OCI-LY7 (cell line): Measurements from ENCODE around the gene MARK2. TPM values are rescaled to one million over a fixed set of nuclear protein-coding genes. Genes with fewer than 3 reads are reported as not detected.

Experiments used
- BruUV-seq: library from RNA; stranded (reverse); fragments of 400-500 nt; replicated peaks from 2 replicates; lab custom pipeline; 2021; lab: Mats Ljungman, UMichigan
- CTCF ChIA-PET: fragments of 300-600 bp; sonication (Branson Sonifier 250); formaldehyde crosslinking; loops from one replicate; lab custom pipeline; 2022; ENCODE audit warnings: antibody characterized with exemption; ENCODE audit not compliant: unreplicated experiment; lab: Charles Lee
- POLR2A ChIA-PET: fragments of 300-600 bp; sonication (Branson Sonifier 250); formaldehyde crosslinking; loops from one replicate; lab custom pipeline; 2022; ENCODE audit warnings: antibody characterized with exemption; lab: Charles Lee
- DNase-seq: peaks from one replicate; pipeline ENCODE4 v3.0.0-alpha.2; 2015; ENCODE audit warnings: low spot score
- H2AFZ ChIP-seq: fragments of 200-600 bp; sonication (generic), shearing (Covaris generic); 2 replicates; pipeline ENCODE4 v1.6.1; 2014; ENCODE audit warnings: mild to moderate bottlenecking, antibody characterized with exemption, low read length, moderate library complexity
- H3K27ac ChIP-seq: fragments of 200-600 bp; sonication (generic); 2 replicates; pipeline ENCODE4 v1.5.1; 2014; ENCODE audit warnings: mixed run types, low read depth, mild to moderate bottlenecking, moderate library complexity, low read length, inconsistent platforms; ENCODE audit not compliant: poor library complexity, severe bottlenecking
- H3K36me3 ChIP-seq: fragments of 200-600 bp; sonication (generic); 2 replicates; pipeline ENCODE4 v1.6.1; 2014; ENCODE audit warnings: mild to moderate bottlenecking, antibody characterized with exemption, low read length, moderate library complexity, mixed read lengths; ENCODE audit not compliant: insufficient read depth
- H3K4me1 ChIP-seq: fragments of 200-600 bp; sonication (generic); 2 replicates; pipeline ENCODE4 v1.5.1; 2014; ENCODE audit warnings: mild to moderate bottlenecking, low read length; ENCODE audit not compliant: insufficient read depth, poor library complexity, severe bottlenecking
- H3K4me2 ChIP-seq: fragments of 200-600 bp; sonication (generic); 2 replicates; pipeline ENCODE4 v1.6.1; 2014; ENCODE audit warnings: mild to moderate bottlenecking, low read length
- H3K4me3 ChIP-seq: fragments of 200-600 bp; sonication (generic); 2 replicates; pipeline ENCODE4 v1.5.1; 2014; ENCODE audit warnings: mild to moderate bottlenecking, low read depth, low read length; ENCODE audit not compliant: poor library complexity, severe bottlenecking
- H3K79me2 ChIP-seq: fragments of 200-600 bp; sonication (generic); 2 replicates; pipeline ENCODE4 v1.6.1; 2016; ENCODE audit warnings: low read depth, mild to moderate bottlenecking, low read length, moderate library complexity, mixed read lengths; ENCODE audit not compliant: insufficient read depth
- H3K9me2 ChIP-seq: fragments of 200-600 bp; sonication (generic); 2 replicates; pipeline ENCODE4 v1.6.1; 2016; ENCODE audit warnings: mild to moderate bottlenecking, low read length, mixed read lengths; ENCODE audit not compliant: insufficient read depth
- H3K9me3 ChIP-seq: fragments of 200-600 bp; sonication (generic); 2 replicates; pipeline ENCODE4 v1.6.1; 2014; ENCODE audit warnings: mild to moderate bottlenecking, mixed run types, low read length, mixed read lengths
- H4K20me1 ChIP-seq: fragments of 200-600 bp; sonication (generic); 2 replicates; pipeline ENCODE4 v1.6.1; 2014; ENCODE audit warnings: mild to moderate bottlenecking, antibody characterized with exemption, low read length, moderate library complexity, mixed read lengths; ENCODE audit not compliant: insufficient read depth
- CTCF ChIP-seq: fragments of 200-600 bp; sonication (generic); conservative IDR thresholded peaks from 2 replicates; pipeline ENCODE4 v1.5.1; 2014; ENCODE audit warnings: mild to moderate bottlenecking, antibody characterized with exemption, low read length, moderate library complexity, mixed read lengths
- EZH2phosphoT487 ChIP-seq: fragments of 200-600 bp; sonication (generic); IDR thresholded peaks from 2 replicates; pipeline ENCODE4 v1.6.1; 2018; ENCODE audit warnings: low read depth, borderline replicate concordance, mild to moderate bottlenecking, mixed run types, antibody characterized with exemption, low read length, moderate library complexity, mixed read lengths
- intact Hi-C: fragments of 100-400 bp; cut with micrococcal nuclease; formaldehyde crosslinking; loops from one replicate; pipeline ENCODE4 v1.10.0; 2022; ENCODE audit not compliant: unreplicated experiment
- total RNA-seq, 2 experiments: library from RNA; depleted of rRNA in 1 of 2; stranded (reverse); fragments of >200 nt in 1 of 2; shearing (Covaris generic) in 1 of 2; gene quantifications; 2 replicates each; pipeline ENCODE4 v1.2.3, GENCODE V29; 2014 to 2022

MARK2 gene
- total RNA-seq, 2 experiments from 2014 or later = 22.7 to 45.4 TPM

GRCh38 chr11:63942803-63943202 lies 103.9 kb downstream of the MARK2 start:
- H3K79me2 ChIP-seq = peaks cover 19% of the 10 kb centered on the region
- 0 out of 2 replicates have a peak, but pooled peaks cover 5% of the 10 kb centered on the region for H4K20me1 ChIP-seq
- H3K9me3 ChIP-seq = no peaks in the 10 kb centered on the region
- peaks cover 34% of the 10 kb centered on the region for H3K36me3 ChIP-seq
- H2AFZ ChIP-seq = no peak overlapping the region
- no peak overlapping the region for H3K27ac ChIP-seq
- H3K4me3 ChIP-seq = no peak overlapping the region
- intact Hi-C loops = no loop called here
- BruUV-seq = no TSS peak
- no peaks in the 10 kb centered on the region for H3K9me2 ChIP-seq
- no peak overlapping the region for H3K4me2 ChIP-seq
- no peak for TF ChIP-seq EZH2phosphoT487
- TF ChIP-seq CTCF = no peak
- ChIA-PET POLR2A (interaction anchor here (0.6 kb wide), 1 partner anchor 52 kb away, joined by 3 read pairs; no protein-coding TSS in a partner anchor), CTCF (no interaction called here)
- H3K4me1 ChIP-seq = peaks cover 19% of the 10 kb centered on the region
- DNase-seq = no peak

- 0 out of 2 replicates have a peak, but pooled peaks cover 5% of the 10 kb centered on the region for H4K20me1 ChIP-seq
- CTCF ChIA-PET = interaction anchor here (2.6 kb wide), 1 partner anchor 108 kb away, joined by 17 read pairs; no protein-coding TSS in a partner anchor
- H3K4me2 ChIP-seq = no peak overlapping the region
- H3K9me2 ChIP-seq = no peaks in the 10 kb centered on the region
- no peaks in the 10 kb centered on the region for H3K9me3 ChIP-seq
- H3K36me3 ChIP-seq = peaks cover 52% of the 10 kb centered on the region
- POLR2A ChIA-PET = interaction anchor here (0.9 kb wide), 1 partner anchor 106 kb away, joined by 3 read pairs; the partner anchor contains the start of gene MARK2
- H3K4me1 ChIP-seq = peaks cover 12% of the 10 kb centered on the region
- H3K79me2 ChIP-seq = peaks cover 10% of the 10 kb centered on the region; the same call in 1 of the 2 replicates
- no TSS peak for BruUV-seq
- no peak overlapping the region for H3K4me3 ChIP-seq
- H2AFZ ChIP-seq = no peak overlapping the region
- no peak overlapping the region for H3K27ac ChIP-seq
- no peak for TF ChIP-seq CTCF
- no peak for TF ChIP-seq EZH2phosphoT487
- intact Hi-C loops = loop anchor here (1.0 to 5.0 kb wide), 2 partner anchors 38 to 108 kb away; no protein-coding TSS in a partner anchor
- no peak for DNase-seq
These were observed 106.1 kb downstream of the MARK2 start for GRCh38 chr11:63944987-63945386.
